ENCODE results near the gene CAMSAP1. TPM values are rescaled to one million over a fixed set of nuclear protein-coding genes. Genes with fewer than 3 reads are reported as not detected.

The CAMSAP1 gene
- total and polyA plus RNA-seq, 2 of the 4 experiments (the other 2 are of a cell fraction), result 8.2 to 19.5 TPM

DNA sequence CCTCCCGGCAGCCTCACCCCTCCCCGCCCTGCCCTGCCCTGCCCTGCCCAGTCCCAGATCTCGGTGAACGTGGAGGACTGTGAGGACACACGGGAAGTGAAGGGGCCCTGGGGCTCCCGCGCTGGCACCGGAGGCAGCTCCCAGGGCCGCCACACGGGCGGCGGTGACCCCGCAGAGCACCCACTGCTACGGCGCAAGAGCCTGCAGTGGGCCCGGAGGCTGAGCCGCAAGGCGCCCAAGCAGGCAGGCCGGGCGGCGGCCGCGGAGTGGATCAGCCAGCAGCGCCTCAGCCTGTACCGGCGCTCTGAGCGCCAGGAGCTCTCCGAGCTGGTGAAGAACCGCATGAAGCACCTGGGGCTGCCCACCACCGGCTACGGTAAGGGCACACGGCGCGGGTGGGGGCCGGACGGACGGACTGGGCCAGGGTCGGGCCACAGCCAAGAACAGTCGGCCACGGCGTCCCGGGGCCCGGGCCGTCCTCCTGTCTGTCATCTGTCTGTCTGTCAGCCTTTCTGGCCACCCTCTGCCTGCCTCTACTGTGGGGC, 121.1 kb downstream of the CAMSAP1 start:
- no peak overlapping the region for H2AK9ac ChIP-seq (replicated peaks; ENCODE audit: low read depth, low read length, poor library complexity)
- H3K4me2 ChIP-seq (ENCODE audit: low read depth, low read length), result no peak overlapping the region
- no peaks in the 10 kb centered on the region for H4K20me1 ChIP-seq (ENCODE audit: insufficient read depth, low read length)
- no peak overlapping the region for H4K8ac ChIP-seq (ENCODE audit: low read depth in 2 of 2, low read length in 2 of 2)
- intact Hi-C loops (cut with micrococcal nuclease), result no loop called here
- H3K9ac ChIP-seq (ENCODE audit: low read depth, low read length), result no peak overlapping the region
- no peak overlapping the region for H2AK5ac ChIP-seq (ENCODE audit: low read depth, low read length)
- H3K9me3 ChIP-seq (ENCODE audit: control insufficient read depth, insufficient read depth, low read length), result no peaks in the 10 kb centered on the region
- H2BK120ac ChIP-seq (ENCODE audit: low read depth, low read length), result no peak overlapping the region
- no peaks in the 10 kb centered on the region for H3K79me1 ChIP-seq (ENCODE audit: low read depth in 1 of 2, low read length in 2 of 2)
- H3K36me3 ChIP-seq (ENCODE audit: control insufficient read depth, insufficient read depth, low read length), result no peaks in the 10 kb centered on the region
- no peak overlapping the region for H2BK15ac ChIP-seq (ENCODE audit: low read depth, low read length)
- no peak overlapping the region for H3K23ac ChIP-seq (ENCODE audit: low read depth, low read length)
- H4K91ac ChIP-seq (ENCODE audit: insufficient read depth, low read depth, low read length), result no peak overlapping the region
- ChIA-PET CTCF (no interaction called here), POLR2A (ENCODE audit: unreplicated experiment) (no interaction called here)
- in situ Hi-C loops (cut with MboI; ENCODE audit: low sequenced_read_pairs), result no loop called here
- no peak overlapping the region for H2BK5ac ChIP-seq (ENCODE audit: low read depth, low read length, poor library complexity, severe bottlenecking)
- H4K5ac ChIP-seq (ENCODE audit: low read depth, low read length), result no peak overlapping the region
- 87% methylated on average over 29 of the region's 44 CpGs; no CpG with 5 or more reads in 1 of the 2 experiments for WGBS, 2 experiments (ENCODE audit: extremely low coverage in 2 of 2, insufficient read length in 1 of 2)
- H3K56ac ChIP-seq (ENCODE audit: extremely low read depth, insufficient read depth, low read length), result no peak overlapping the region
- no peak overlapping the region for H3K4ac ChIP-seq (ENCODE audit: low read depth, low read length)
- no peak overlapping the region for H3K27ac ChIP-seq (ENCODE audit: insufficient read depth, low read length)
- no TSS peak for BruUV-seq (replicated peaks)
- H3K18ac ChIP-seq (ENCODE audit: low read depth, low read length), result no peak overlapping the region
- no peak for ATAC-seq (ENCODE audit: low read depth)
- H3K9me1 ChIP-seq (ENCODE audit: insufficient read depth, low read length), result no peaks in the 10 kb centered on the region
- H3K14ac ChIP-seq (replicated peaks; ENCODE audit: low read depth, low read length), result no peak overlapping the region
- no peak overlapping the region for H2BK20ac ChIP-seq (ENCODE audit: low read depth, low read length)
- DNase-seq, result no peak
- dilution Hi-C loops (cut with HindIII; ENCODE audit: low sequenced_read_pairs, unreplicated experiment), result no loop called here
- peaks cover 23% of the 10 kb centered on the region; the same call in 1 of the 2 replicates for H3K27me3 ChIP-seq (ENCODE audit: control insufficient read depth, insufficient read depth, low read length)
- no peak overlapping the region for H3K4me3 ChIP-seq (ENCODE audit: insufficient read depth, low read depth, low read length)
- no peak overlapping the region for H2AFZ ChIP-seq (replicated peaks; ENCODE audit: low read length, poor library complexity)
- H3K4me1 ChIP-seq (ENCODE audit: control insufficient read depth, insufficient read depth, low read length), result no peaks in the 10 kb centered on the region
- TF ChIP-seq CHD1 (IDR thresholded peaks at IDR 0.05; ENCODE audit: low read depth, low read length) (no peak), CEBPB (IDR thresholded peaks at IDR 0.05; ENCODE audit: low read depth, low read length) (no peak), RAD21 (IDR thresholded peaks at IDR 0.05; ENCODE audit: low read length) (no peak), FOS (IDR thresholded peaks at IDR 0.05; ENCODE audit: low read depth, low read length) (no peak), SMC3 (IDR thresholded peaks at IDR 0.05; ENCODE audit: low read depth, low read length) (no peak), BHLHE40 (IDR thresholded peaks at IDR 0.05; ENCODE audit: low read depth, low read length) (no peak), USF2 (IDR thresholded peaks at IDR 0.05; ENCODE audit: low read depth, low read length) (no peak)
- TF ChIP-seq, protein P1, sequence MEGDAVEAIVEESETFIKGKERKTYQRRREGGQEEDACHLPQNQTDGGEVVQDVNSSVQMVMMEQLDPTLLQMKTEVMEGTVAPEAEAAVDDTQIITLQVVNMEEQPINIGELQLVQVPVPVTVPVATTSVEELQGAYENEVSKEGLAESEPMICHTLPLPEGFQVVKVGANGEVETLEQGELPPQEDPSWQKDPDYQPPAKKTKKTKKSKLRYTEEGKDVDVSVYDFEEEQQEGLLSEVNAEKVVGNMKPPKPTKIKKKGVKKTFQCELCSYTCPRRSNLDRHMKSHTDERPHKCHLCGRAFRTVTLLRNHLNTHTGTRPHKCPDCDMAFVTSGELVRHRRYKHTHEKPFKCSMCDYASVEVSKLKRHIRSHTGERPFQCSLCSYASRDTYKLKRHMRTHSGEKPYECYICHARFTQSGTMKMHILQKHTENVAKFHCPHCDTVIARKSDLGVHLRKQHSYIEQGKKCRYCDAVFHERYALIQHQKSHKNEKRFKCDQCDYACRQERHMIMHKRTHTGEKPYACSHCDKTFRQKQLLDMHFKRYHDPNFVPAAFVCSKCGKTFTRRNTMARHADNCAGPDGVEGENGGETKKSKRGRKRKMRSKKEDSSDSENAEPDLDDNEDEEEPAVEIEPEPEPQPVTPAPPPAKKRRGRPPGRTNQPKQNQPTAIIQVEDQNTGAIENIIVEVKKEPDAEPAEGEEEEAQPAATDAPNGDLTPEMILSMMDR (conservative IDR thresholded peaks at IDR 0.05; ENCODE audit: low read depth, low read length), result no peak

All from IMR-90 (cell line).